ENCODE data around the gene BMP8A. TPM values are rescaled to one million over a fixed set of nuclear protein-coding genes. Genes with fewer than 3 reads are reported as not detected.
A peak's percentile ranks its signal among the peaks of the same experiment; 100 is the strongest.
"Not testable (repeated sequence)": the region's sequence is repeated elsewhere in the genome, so short reads cannot be mapped to it uniquely, and the experiment has no call there.

The BMP8A gene
- total and polyA plus RNA-seq, 8 donors, result 0.26 to 6.0 (median 1.5) TPM

DNA sequence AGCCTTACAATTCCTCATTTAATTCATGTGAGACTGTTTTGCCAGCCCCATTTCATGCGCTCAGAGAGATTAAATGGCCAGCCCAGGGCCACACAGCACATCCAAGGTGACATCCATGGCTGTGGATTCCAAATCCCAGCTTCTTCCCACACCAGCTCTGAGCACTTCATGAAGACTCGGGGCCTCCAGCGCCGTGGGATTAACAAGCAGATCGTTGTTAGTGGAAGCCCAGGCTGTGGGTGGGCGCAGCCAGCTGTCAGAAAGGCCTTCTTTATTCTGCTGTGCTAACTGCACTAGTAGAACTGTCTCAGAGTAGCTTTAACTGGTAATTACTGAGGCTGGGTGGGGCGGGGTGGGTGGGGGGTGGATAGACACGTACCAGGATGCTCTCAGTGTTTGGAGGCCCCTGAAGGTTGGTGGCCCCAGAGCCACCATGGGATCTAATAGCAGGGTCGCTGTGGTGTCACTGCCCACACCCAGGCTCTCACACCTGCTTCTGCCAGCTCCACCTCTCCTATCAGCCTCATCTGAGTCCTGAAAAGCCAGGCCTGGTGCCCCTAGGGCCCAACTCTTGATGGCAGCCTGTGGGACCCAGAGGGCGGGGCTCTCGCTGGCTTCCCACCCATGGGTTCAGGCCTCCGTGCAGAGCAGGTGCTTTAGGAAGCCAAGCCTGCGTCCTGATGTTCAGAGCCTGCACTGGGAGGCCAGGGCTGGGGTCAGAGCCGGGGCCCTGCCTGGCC is 3.4 kb downstream of the BMP8A start:
- H3K36me3 ChIP-seq, result no peaks in the 10 kb centered on the region
- DNase-seq, result no peak
- H3K27ac ChIP-seq, result no peak overlapping the region
- peaks cover 0 to 3% (median 0%) of the 10 kb centered on the region in 3 donors for H3K4me1 ChIP-seq
- no peak for FAIRE-seq
- H3K9me3 ChIP-seq, result no peaks in the 10 kb centered on the region
- WGBS, 2 donors, result 88 to 95% methylated on average over 13 to 14 of the region's 14 CpGs
- TF ChIP-seq, protein P1, sequence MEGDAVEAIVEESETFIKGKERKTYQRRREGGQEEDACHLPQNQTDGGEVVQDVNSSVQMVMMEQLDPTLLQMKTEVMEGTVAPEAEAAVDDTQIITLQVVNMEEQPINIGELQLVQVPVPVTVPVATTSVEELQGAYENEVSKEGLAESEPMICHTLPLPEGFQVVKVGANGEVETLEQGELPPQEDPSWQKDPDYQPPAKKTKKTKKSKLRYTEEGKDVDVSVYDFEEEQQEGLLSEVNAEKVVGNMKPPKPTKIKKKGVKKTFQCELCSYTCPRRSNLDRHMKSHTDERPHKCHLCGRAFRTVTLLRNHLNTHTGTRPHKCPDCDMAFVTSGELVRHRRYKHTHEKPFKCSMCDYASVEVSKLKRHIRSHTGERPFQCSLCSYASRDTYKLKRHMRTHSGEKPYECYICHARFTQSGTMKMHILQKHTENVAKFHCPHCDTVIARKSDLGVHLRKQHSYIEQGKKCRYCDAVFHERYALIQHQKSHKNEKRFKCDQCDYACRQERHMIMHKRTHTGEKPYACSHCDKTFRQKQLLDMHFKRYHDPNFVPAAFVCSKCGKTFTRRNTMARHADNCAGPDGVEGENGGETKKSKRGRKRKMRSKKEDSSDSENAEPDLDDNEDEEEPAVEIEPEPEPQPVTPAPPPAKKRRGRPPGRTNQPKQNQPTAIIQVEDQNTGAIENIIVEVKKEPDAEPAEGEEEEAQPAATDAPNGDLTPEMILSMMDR (IDR thresholded peaks at IDR 0.05), result no peak
- no peak overlapping the region for H3K4me3 ChIP-seq
- ATAC-seq, result no peak
- no peaks in the 10 kb centered on the region for H3K27me3 ChIP-seq
- intact Hi-C loops (cut with DNase I), result no loop called here

DNA sequence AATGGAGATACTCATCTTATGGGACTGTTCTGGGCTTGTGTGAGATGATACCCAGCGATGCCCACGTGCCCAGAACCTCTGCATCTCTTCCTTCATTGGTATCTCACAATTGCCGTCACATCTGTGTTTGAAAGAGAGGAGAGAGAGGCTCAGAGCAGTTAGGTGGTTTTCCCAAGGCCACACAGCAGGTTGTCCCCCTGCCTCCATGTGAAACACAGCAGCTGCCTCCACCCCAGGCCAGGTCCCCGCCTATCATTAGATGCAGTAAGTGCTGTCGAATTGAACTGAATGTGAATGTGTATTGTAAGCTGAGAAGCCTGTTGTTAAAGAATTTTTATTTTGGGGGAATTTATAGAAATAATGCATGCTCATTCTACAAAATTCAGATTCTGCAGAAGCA is 5.1 kb downstream of the BMP8A start:
- intact Hi-C loops (cut with DNase I); H3K4me3 ChIP-seq: not testable (repeated sequence)
- peak in 3 of 4 donors; percentile 58 to 70 (median 60) for ATAC-seq

DNA sequence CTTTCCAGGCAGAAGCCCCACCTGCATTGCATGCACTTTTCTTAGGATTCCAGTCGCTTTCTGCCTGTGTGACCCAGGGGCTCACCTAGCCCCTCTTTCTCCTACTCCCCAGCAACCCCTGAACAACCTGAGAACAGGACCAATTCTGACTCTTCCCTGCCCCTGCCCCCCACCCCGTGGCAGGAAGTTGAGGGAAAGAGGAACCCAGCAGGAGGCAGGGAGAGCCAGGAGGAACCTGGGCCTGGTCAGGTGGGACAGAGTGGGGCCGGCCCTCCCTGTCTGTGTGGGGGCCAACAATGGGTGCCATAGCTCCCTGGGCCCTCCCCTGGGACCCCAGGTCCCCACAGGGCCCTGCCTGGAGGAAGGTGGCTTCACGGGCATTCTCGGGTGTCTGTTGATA is 6.1 kb downstream of the BMP8A start:
- Histone ChIP-seq H3K27me3 (no peaks in the 10 kb centered on the region), H3K36me3 (no peaks in the 10 kb centered on the region), H3K9me3 (no peaks in the 10 kb centered on the region), H3K27ac (no peak overlapping the region), H3K4me1 (peaks cover 0 to 3% (median 0%) of the 10 kb centered on the region in 3 donors), H3K4me3 (no peak overlapping the region)
- WGBS, 2 donors, result 81 to 91% methylated on average over 5 of the region's 5 CpGs
- TF ChIP-seq, protein P1 (IDR thresholded peaks at IDR 0.05), result no peak
- no peak for ATAC-seq
- no peak for DNase-seq
- FAIRE-seq, result no peak
- intact Hi-C loops (cut with DNase I), result no loop called here

More for the DNA sequence above, 5.1 kb downstream of the BMP8A start:
- not testable (repeated sequence) for H3K4me1 ChIP-seq, H3K27me3 ChIP-seq, H3K9me3 ChIP-seq, H3K36me3 ChIP-seq, H3K27ac ChIP-seq, FAIRE-seq
- peak in 4 of 6 donors; percentile 44 to 65 (median 56) for DNase-seq
- 41 to 47% methylated on average over 5 of the region's 5 CpGs for WGBS, 2 donors

DNA sequence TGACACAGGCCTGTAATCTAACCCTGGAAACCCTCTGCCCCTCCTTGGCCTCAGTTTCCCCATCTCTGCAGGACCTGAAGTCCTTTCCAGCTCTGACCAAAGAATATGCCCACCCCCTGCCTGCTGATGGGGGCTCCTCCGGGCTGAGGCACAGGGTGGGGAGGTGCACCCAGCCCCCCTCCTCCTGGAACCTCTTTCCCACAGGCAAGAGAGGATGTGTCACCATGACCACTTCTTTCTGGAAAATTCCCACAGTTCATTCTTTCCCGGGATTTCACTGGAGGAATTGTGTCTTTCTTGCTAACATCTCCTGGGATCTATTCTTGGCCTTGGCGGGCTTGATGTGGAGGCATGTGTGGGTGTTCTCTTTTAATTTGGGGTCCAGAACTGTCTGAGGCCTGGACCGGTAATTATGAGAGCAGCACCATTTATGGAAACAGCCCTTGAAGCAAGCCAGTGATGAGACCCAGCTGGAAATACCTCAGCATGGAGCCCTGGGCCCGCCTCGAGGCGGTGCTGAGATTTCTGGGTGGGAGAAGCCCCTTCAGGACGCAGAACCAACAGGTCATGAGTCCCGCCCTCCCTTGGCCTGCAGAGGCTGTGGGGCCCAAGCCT is 6.8 kb downstream of the BMP8A start:
- H3K9me3 ChIP-seq; H3K4me3 ChIP-seq; DNase-seq; H3K4me1 ChIP-seq; FAIRE-seq; H3K27ac ChIP-seq; intact Hi-C loops (cut with DNase I); H3K27me3 ChIP-seq; H3K36me3 ChIP-seq: not testable (repeated sequence)
- ATAC-seq, result peak in 1 of 4 donors; percentile 36
- 87 to 88% methylated on average over 7 to 9 of the region's 9 CpGs for WGBS, 2 donors

DNA sequence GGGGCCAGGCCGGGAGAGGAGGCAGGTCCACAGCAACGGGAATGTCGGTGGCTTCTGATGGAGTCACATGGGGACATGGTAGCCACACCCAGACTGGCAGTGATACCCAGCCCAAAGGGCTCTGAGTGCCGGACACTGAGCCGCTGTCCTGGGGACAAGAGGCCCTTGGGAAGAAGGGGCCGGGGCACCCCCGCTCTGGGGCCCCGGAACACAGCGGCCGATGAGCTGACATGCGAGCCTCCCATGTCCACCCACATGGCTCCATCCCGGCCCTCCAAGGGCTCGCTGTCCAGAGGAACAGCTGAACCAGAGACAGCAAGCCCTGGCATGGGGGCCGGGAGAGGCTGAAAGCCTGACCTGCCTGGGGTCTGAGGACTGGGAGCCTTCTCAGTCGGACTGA is 7.4 kb downstream of the BMP8A start:
- H3K27me3 ChIP-seq; FAIRE-seq; H3K4me3 ChIP-seq; intact Hi-C loops (cut with DNase I); H3K4me1 ChIP-seq; H3K9me3 ChIP-seq; H3K36me3 ChIP-seq; ATAC-seq; DNase-seq; H3K27ac ChIP-seq: not testable (repeated sequence)
- 94 to 97% methylated on average over 9 to 12 of the region's 15 CpGs for WGBS, 2 donors

DNA sequence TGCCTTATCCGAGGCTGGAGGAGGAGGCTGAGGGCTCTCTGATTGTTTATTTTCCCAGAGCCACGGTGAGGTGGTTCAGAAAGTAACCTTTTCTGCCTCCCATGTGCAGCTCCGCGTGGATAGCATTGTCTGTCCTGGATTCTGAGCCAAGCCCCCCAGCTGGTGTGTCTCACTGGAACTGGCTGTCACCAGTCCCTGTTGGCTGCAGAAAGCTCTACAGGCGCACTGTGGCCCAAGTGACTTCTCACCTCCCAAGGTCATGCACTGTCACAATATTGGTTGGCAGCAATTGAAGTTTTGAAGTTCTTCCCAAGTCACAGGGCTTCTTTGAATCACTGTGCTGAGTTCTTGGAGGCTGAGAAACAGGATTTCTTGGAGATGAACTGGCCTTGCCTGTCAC is 8.2 kb downstream of the BMP8A start:
- H3K9me3 ChIP-seq, result no peaks in the 10 kb centered on the region
- H3K27ac ChIP-seq, result no peak overlapping the region
- H3K36me3 ChIP-seq, result no peaks in the 10 kb centered on the region
- peaks cover 0 to 3% (median 0%) of the 10 kb centered on the region in 3 donors for H3K4me1 ChIP-seq
- H3K27me3 ChIP-seq, result no peaks in the 10 kb centered on the region
- TF ChIP-seq, protein P1 (IDR thresholded peaks at IDR 0.05), result no peak
- FAIRE-seq (no peak), DNase-seq (no peak), ATAC-seq (no peak)
- no peak overlapping the region for H3K4me3 ChIP-seq
- intact Hi-C loops (cut with DNase I), result no loop called here
- 59 to 70% methylated on average over 5 of the region's 5 CpGs for WGBS, 2 donors

Measured in pancreas (tissue), 10 donors.